ENCODE measurements around the gene LRP3. TPM values are rescaled to one million over a fixed set of nuclear protein-coding genes. Genes with fewer than 3 reads are reported as not detected.
A peak's percentile ranks its signal among the peaks of the same experiment; 100 is the strongest.

Gene LRP3
- total RNA-seq, 1 experiment from 2014 or later = 20.4 TPM

DNA sequence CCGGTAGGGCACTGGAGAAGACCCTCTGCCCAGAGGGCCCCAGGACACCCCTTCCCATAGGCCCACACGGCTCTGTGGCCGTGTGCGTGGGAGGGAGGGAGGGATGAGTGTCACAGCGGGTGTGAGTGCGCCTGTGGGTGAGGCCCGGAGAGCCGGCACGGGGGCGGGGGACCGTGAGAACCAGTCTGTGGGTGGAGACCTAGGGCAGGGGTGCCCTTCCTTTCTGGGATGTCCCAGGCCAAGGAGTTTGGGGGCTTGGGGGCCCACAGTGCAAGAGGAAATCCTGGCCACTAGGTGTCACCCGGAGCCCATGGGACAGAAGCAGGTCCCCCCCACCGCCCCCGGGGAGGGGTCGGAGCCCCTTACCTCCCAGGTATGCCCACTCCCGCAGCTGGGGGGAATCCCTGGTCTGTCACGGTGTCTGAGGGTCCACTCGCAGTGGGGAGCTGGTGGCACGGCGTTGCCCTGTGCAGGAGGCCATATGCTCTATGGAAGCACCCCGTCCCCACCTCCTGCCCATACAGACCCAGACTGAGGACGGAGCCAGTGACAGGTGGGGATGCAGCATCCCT lies 47.5 kb downstream of the LRP3 start:
- H3K79me2 ChIP-seq (ENCODE audit: low read length) = no peaks in the 10 kb centered on the region
- no peaks in the 10 kb centered on the region for H4K20me1 ChIP-seq (ENCODE audit: low read length)
- ChIA-PET POLR2A (ENCODE audit: unreplicated experiment) (no interaction called here), CTCF (no interaction called here)
- H3K9ac ChIP-seq (ENCODE audit: low read length) = no peak overlapping the region
- peak overlapping the region; percentile 37; the same call in 1 of the 2 replicates for H3K4me2 ChIP-seq (ENCODE audit: low read length)
- DNase-seq (peak; percentile 4), ATAC-seq (peak; percentile 55)
- H3K27ac ChIP-seq (ENCODE audit: low read length) = no peak overlapping the region
- no peak overlapping the region for H3K4me3 ChIP-seq (ENCODE audit: low read length)
- 0 out of 2 replicates have a peak overlapping the region, but pooled peaks have one; percentile 26 for H2AFZ ChIP-seq (ENCODE audit: low read length)
- H3F3A ChIP-seq (ENCODE audit: low read length, unreplicated experiment) = no peaks in the 10 kb centered on the region
- no peaks in the 10 kb centered on the region for H3K4me1 ChIP-seq (ENCODE audit: insufficient read depth, low read length)
- intact Hi-C loops (cut with micrococcal nuclease) = loop anchor here (2.0 to 10.0 kb wide), 2 partner anchors 53 to 165 kb away; no protein-coding TSS in a partner anchor
- H3K9me2 ChIP-seq (replicated peaks; ENCODE audit: low read length) = no peaks in the 10 kb centered on the region
- no TSS peak for BruUV-seq (replicated peaks)
- H3K9me3 ChIP-seq (ENCODE audit: low read length) = no peaks in the 10 kb centered on the region
- TF ChIP-seq EZH2 (IDR thresholded peaks at IDR 0.05; ENCODE audit: low read length, unreplicated experiment) = no peak
- TF ChIP-seq, protein P1, sequence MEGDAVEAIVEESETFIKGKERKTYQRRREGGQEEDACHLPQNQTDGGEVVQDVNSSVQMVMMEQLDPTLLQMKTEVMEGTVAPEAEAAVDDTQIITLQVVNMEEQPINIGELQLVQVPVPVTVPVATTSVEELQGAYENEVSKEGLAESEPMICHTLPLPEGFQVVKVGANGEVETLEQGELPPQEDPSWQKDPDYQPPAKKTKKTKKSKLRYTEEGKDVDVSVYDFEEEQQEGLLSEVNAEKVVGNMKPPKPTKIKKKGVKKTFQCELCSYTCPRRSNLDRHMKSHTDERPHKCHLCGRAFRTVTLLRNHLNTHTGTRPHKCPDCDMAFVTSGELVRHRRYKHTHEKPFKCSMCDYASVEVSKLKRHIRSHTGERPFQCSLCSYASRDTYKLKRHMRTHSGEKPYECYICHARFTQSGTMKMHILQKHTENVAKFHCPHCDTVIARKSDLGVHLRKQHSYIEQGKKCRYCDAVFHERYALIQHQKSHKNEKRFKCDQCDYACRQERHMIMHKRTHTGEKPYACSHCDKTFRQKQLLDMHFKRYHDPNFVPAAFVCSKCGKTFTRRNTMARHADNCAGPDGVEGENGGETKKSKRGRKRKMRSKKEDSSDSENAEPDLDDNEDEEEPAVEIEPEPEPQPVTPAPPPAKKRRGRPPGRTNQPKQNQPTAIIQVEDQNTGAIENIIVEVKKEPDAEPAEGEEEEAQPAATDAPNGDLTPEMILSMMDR (conservative IDR thresholded peaks at IDR 0.05; ENCODE audit: low read depth, low read length) = peak; percentile 70
- H3K27me3 ChIP-seq (ENCODE audit: low read length) = no peaks in the 10 kb centered on the region
- no peaks in the 10 kb centered on the region for H3K36me3 ChIP-seq (ENCODE audit: low read depth, low read length)

DNA sequence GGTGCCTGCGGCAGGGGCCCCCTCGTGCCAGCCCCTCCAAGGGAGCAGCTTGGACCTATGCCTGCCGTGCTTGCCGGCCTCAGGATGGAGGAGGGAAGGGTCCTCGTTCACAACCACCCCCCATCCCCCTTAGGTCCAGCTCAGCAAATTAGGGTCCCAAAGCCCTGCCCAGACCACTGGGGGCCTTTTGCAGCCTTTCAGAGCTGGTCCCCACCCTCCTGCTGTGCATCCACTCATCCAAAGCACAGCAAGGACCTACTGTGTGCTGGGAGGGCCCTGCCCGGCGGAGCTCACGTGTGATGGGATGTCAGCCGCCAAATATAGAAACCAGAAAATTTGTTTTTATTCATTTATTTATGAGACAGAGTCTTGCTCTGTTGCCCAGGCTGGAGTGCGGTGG lies 48.0 kb downstream of the LRP3 start:
- no peak overlapping the region for H2AFZ ChIP-seq (ENCODE audit: low read length)
- H3K36me3 ChIP-seq (ENCODE audit: low read depth, low read length) = no peaks in the 10 kb centered on the region
- no peak overlapping the region for H3K4me2 ChIP-seq (ENCODE audit: low read length)
- no peak overlapping the region for H3K27ac ChIP-seq (ENCODE audit: low read length)
- TF ChIP-seq, protein P1 (conservative IDR thresholded peaks at IDR 0.05; ENCODE audit: low read depth, low read length) = no peak
- TF ChIP-seq EZH2 (IDR thresholded peaks at IDR 0.05; ENCODE audit: low read length, unreplicated experiment) (no peak), EZH2phosphoT487 (IDR thresholded peaks at IDR 0.05; ENCODE audit: borderline replicate concordance, low read length) (no peak)
- ChIA-PET POLR2A (ENCODE audit: unreplicated experiment) (no interaction called here), CTCF (no interaction called here)
- BruUV-seq (replicated peaks) = no TSS peak
- no peaks in the 10 kb centered on the region for H3K27me3 ChIP-seq (ENCODE audit: low read length)
- no peaks in the 10 kb centered on the region for H4K20me1 ChIP-seq (ENCODE audit: low read length)
- no peaks in the 10 kb centered on the region for H3K9me3 ChIP-seq (ENCODE audit: low read length)
- no peak for DNase-seq
- H3K4me1 ChIP-seq (ENCODE audit: insufficient read depth, low read length) = no peaks in the 10 kb centered on the region
- no peaks in the 10 kb centered on the region for H3F3A ChIP-seq (ENCODE audit: low read length, unreplicated experiment)
- intact Hi-C loops (cut with micrococcal nuclease) = loop anchor here (2.0 to 10.0 kb wide), 2 partner anchors 53 to 165 kb away; no protein-coding TSS in a partner anchor
- H3K9me2 ChIP-seq (replicated peaks; ENCODE audit: low read length) = no peaks in the 10 kb centered on the region
- no peak overlapping the region for H3K4me3 ChIP-seq (ENCODE audit: low read length)
- no peaks in the 10 kb centered on the region for H3K79me2 ChIP-seq (ENCODE audit: low read length)
- no peak overlapping the region for H3K9ac ChIP-seq (ENCODE audit: low read length)
- ATAC-seq = no peak

DNA sequence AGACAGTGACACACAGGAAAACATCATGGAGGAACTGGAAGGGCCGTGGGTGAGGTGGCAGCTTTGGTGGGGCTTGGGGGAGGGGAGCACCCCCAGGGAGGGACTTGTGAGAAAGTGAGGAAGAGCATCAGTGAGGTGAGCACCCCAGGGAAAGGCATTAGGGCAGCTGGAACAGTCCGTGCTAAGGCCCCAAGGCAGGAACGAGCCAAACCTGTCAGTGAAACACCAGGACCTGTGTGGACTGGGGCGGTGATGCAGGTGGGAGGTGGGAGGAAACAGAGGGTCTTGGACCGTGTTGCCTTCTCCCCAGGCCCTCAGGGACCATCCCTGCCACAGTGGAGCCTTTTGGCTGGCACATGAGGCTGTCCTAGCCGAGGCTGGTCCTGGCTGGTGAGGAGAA lies 48.8 kb downstream of the LRP3 start:
- intact Hi-C loops (cut with micrococcal nuclease) = loop anchor here (2.0 to 10.0 kb wide), 2 partner anchors 52 to 164 kb away; no protein-coding TSS in a partner anchor
- H3F3A ChIP-seq (ENCODE audit: low read length, unreplicated experiment) = no peaks in the 10 kb centered on the region
- H3K9me2 ChIP-seq (replicated peaks; ENCODE audit: low read length) = no peaks in the 10 kb centered on the region
- no peaks in the 10 kb centered on the region for H3K4me1 ChIP-seq (ENCODE audit: insufficient read depth, low read length)
- H3K4me3 ChIP-seq (ENCODE audit: low read length) = no peak overlapping the region
- no peak for TF ChIP-seq EZH2 (IDR thresholded peaks at IDR 0.05; ENCODE audit: low read length, unreplicated experiment)
- H2AFZ ChIP-seq (ENCODE audit: low read length) = no peak overlapping the region
- ChIA-PET POLR2A (ENCODE audit: unreplicated experiment) (no interaction called here), CTCF (no interaction called here)
- H3K4me2 ChIP-seq (ENCODE audit: low read length) = no peak overlapping the region
- H3K27me3 ChIP-seq (ENCODE audit: low read length) = no peaks in the 10 kb centered on the region
- no peaks in the 10 kb centered on the region for H4K20me1 ChIP-seq (ENCODE audit: low read length)
- no peak overlapping the region for H3K9ac ChIP-seq (ENCODE audit: low read length)
- no peaks in the 10 kb centered on the region for H3K9me3 ChIP-seq (ENCODE audit: low read length)
- no peak overlapping the region for H3K27ac ChIP-seq (ENCODE audit: low read length)
- no TSS peak for BruUV-seq (replicated peaks)
- no peak for DNase-seq
- no peak for ATAC-seq
- H3K79me2 ChIP-seq (ENCODE audit: low read length) = no peaks in the 10 kb centered on the region
- H3K36me3 ChIP-seq (ENCODE audit: low read depth, low read length) = no peaks in the 10 kb centered on the region
